Heart right ventricle (tissue), 16 donors: ENCODE results near the gene ZNF385A. TPM values are rescaled to one million over a fixed set of nuclear protein-coding genes. Genes with fewer than 3 reads are reported as not detected.
"Not testable (repeated sequence)": the region's sequence is repeated elsewhere in the genome, so short reads cannot be mapped to it uniquely, and the experiment has no call there.

Experiments
- ATAC-seq, 8 donors: fragments of 200-7000 bp; cut with Tn5 transposase; one replicate each; pipeline ENCODE4 v1.9.1; 2020; ENCODE audit warnings: mild to moderate bottlenecking in 8 of 8, moderate library complexity in 8 of 8, moderate number of reproducible peaks in 1 of 8
- DNase-seq, 2 donors: peaks; one replicate each; pipeline ENCODE4 v3.0.0-alpha.2; 2020
- H3K27ac ChIP-seq, 10 donors: fragments of 200-600 bp; sonication (generic) in 2 of 10; one replicate each; pipeline versions ENCODE4 v1.5.0 to v1.8.0; 2020 to 2022; ENCODE audit warnings: mild to moderate bottlenecking in 3 of 10
- H3K27me3 ChIP-seq, 7 donors: fragments of 200-600 bp; one replicate each; pipeline ENCODE4 v1.8.0; 2021 to 2022; ENCODE audit warnings: mild to moderate bottlenecking in 2 of 7
- H3K36me3 ChIP-seq, 9 donors: fragments of 200-600 bp; sonication (generic) in 1 of 9; one replicate each; pipeline versions ENCODE4 v1.5.0 to v1.8.0; 2020 to 2022; ENCODE audit warnings: mild to moderate bottlenecking in 2 of 9
- H3K4me1 ChIP-seq, 9 donors: fragments of 200-600 bp; sonication (generic) in 1 of 9; one replicate each; pipeline versions ENCODE4 v1.5.0 to v1.8.0; 2020 to 2022; ENCODE audit warnings: mild to moderate bottlenecking in 4 of 9
- H3K4me3 ChIP-seq, 10 donors: fragments of 200-600 bp; sonication (generic) in 2 of 10; one replicate each; pipeline versions ENCODE4 v1.5.0 to v1.8.0; 2020 to 2022; ENCODE audit warnings: mild to moderate bottlenecking in 7 of 10, moderate library complexity in 2 of 10
- H3K9me3 ChIP-seq, 11 donors: fragments of 200-600 bp in 10 of 11; sonication (generic) in 2 of 11; one replicate each; pipeline versions ENCODE4 v1.5.0 to v1.8.0; 2013 to 2022; ENCODE audit warnings: mild to moderate bottlenecking in 2 of 11, control low read depth in 1 of 11, moderate library complexity in 1 of 11
- WGBS, 2 donors: extraction: QIAGEN DNeasy Blood & Tissue Kit; methylation state at CpG; one replicate each; pipeline ENCODE4 v1.1.7; 2013; ENCODE audit warnings: inconsistent platforms in 1 of 2; 5-methylcytosine and 5-hydroxymethylcytosine counted together
- intact Hi-C, 10 donors: fragments of 100-400 bp; cut with DNase I; formaldehyde crosslinking; loops; one replicate each; pipeline versions ENCODE4 v1.11.1 to v1.14.2; 2022
- polyA plus RNA-seq, 2 donors: library from polyadenylated mRNA; stranded (reverse); fragments of 200-250 nt; gene quantifications; one replicate each; pipeline ENCODE4 v1.2.3, GENCODE V29; 2013
- total RNA-seq, 10 donors: library from RNA; stranded (reverse); fragmentation: NEBNext Ultra II Directional in 3 of 10; extraction: Animal tissue kit (Norgen Biotek cat#: 25700) in 3 of 10; gene quantifications; one replicate each; pipeline versions ENCODE4 v1.2.1 to v1.2.4, GENCODE V29; 2021 to 2023
- TF ChIP-seq, protein P1 (sequence below), 9 donors: fragments of 200-600 bp; sonication (generic) in 2 of 9; IDR thresholded peaks; one replicate each; pipeline versions ENCODE4 v1.5.0 to v1.8.0; 2021 to 2022; ENCODE audit warnings: antibody characterized with exemption in 9 of 9, mild to moderate bottlenecking in 5 of 9, moderate library complexity in 1 of 9
- donor health status: Arrhythmogenic right ventricular cardiomyopathy.
- donor health status: ischemic (EF 13 %, LVEDD 7.1; RV severe dilation, severe dysfunction).
- donor health status: healthy with polysubstance abuse.
- donor health status: DM: no; HTN: yes; CAD: no.
- donor health status: DM: no; HTN: no; CAD: no.
- donor health status: ischemic (EF 25% LVEDD 6.9; RV normal size, moderate dysfunction).
- donor health status: ischemic (EF 25% LVEDD 5.7; RV mildly dilated, moderate dysfunction).
- donor health status: healthy.
- donor health status: DM: yes; HTN: yes; CAD: no.
- donor health status: Ischemic cardiomyopathy.
- donor health status: ischemic (EF 35%, LVEDD 5.7; RV mildly dilated, moderate dysfunction).
- donor health status: nonischemic (EF 11% LVEDD 7.7; RV severe dilation, severe dysfunction).
- donor health status: DM: yes; HTN: yes; CAD: no.
- donor health status: PGD.
- donor health status: ischemic (EF 29% LVEDD 5.4; RV normal size, mild dysfunction).
- donor health status: nonischemic (EF 23%, LVEDD 6.1; RV moderate dilation, normal function).

ZNF385A gene
- total and polyA plus RNA-seq, 12 donors: 3.8 to 19.1 (median 5.8) TPM

- peaks cover 3 to 70% (median 54%) of the 10 kb centered on the region in 9 donors for H3K4me1 ChIP-seq
- intact Hi-C loops: no loop called here
Measured at GRCh38 chr12:54330442-54330841, 54.1 kb downstream of the ZNF385A start.

DNA sequence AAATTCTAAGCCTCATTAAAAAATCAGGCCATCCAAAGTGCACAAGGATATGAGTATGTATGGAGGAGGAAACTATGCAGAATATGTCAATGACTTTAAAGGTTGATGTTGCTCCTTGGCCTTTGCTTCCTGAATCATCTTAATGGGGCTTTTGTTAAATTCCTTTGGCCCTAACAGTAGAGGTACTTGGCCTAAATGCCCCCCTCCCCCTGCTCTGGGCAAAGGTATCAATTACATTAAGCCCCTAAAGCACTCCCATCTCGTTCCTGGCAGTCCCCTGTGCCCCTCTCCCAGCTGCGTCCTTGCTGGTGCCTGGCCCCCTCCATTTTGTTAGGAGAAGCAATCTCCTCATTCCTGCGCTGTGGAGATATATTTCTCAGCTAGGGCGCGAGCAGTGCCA lies 54.8 kb downstream of the ZNF385A start:
- Histone ChIP-seq H3K9me3 (no peaks in the 10 kb centered on the region), H3K36me3 (peaks cover 0 to 38% (median 0%) of the 10 kb centered on the region in 9 donors), H3K27ac (no peak overlapping the region), H3K4me1 (peaks cover 3 to 68% (median 55%) of the 10 kb centered on the region in 9 donors), H3K4me3 (no peak overlapping the region), H3K27me3 (no peaks in the 10 kb centered on the region)
- WGBS, 2 donors: 64 to 72% methylated on average over 5 of the region's 5 CpGs
- DNase-seq: no peak
- intact Hi-C loops: loop anchor here in 5 of 10 donors (5.0 to 10.0 kb wide), 5 partner anchors 33 to 115 kb away; partner anchors contain the start of gene GPR84 (in 1 of the 5)
- ATAC-seq: no peak
- TF ChIP-seq, protein P1, sequence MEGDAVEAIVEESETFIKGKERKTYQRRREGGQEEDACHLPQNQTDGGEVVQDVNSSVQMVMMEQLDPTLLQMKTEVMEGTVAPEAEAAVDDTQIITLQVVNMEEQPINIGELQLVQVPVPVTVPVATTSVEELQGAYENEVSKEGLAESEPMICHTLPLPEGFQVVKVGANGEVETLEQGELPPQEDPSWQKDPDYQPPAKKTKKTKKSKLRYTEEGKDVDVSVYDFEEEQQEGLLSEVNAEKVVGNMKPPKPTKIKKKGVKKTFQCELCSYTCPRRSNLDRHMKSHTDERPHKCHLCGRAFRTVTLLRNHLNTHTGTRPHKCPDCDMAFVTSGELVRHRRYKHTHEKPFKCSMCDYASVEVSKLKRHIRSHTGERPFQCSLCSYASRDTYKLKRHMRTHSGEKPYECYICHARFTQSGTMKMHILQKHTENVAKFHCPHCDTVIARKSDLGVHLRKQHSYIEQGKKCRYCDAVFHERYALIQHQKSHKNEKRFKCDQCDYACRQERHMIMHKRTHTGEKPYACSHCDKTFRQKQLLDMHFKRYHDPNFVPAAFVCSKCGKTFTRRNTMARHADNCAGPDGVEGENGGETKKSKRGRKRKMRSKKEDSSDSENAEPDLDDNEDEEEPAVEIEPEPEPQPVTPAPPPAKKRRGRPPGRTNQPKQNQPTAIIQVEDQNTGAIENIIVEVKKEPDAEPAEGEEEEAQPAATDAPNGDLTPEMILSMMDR (IDR thresholded peaks at IDR 0.05): no peak

More at GRCh38 chr12:54330442-54330841, 54.1 kb downstream of the ZNF385A start:
- no peak for ATAC-seq
- TF ChIP-seq, protein P1 (IDR thresholded peaks at IDR 0.05): no peak
- Histone ChIP-seq H3K4me3 (no peak overlapping the region), H3K27ac (peak overlapping the region in 1 of 10 donors; percentile 3), H3K36me3 (peaks cover 0 to 39% (median 0%) of the 10 kb centered on the region in 9 donors), H3K27me3 (no peaks in the 10 kb centered on the region), H3K9me3 (no peaks in the 10 kb centered on the region)
- DNase-seq: no peak
- WGBS, 2 donors: 63 to 71% methylated on average over 3 of the region's 3 CpGs

DNA sequence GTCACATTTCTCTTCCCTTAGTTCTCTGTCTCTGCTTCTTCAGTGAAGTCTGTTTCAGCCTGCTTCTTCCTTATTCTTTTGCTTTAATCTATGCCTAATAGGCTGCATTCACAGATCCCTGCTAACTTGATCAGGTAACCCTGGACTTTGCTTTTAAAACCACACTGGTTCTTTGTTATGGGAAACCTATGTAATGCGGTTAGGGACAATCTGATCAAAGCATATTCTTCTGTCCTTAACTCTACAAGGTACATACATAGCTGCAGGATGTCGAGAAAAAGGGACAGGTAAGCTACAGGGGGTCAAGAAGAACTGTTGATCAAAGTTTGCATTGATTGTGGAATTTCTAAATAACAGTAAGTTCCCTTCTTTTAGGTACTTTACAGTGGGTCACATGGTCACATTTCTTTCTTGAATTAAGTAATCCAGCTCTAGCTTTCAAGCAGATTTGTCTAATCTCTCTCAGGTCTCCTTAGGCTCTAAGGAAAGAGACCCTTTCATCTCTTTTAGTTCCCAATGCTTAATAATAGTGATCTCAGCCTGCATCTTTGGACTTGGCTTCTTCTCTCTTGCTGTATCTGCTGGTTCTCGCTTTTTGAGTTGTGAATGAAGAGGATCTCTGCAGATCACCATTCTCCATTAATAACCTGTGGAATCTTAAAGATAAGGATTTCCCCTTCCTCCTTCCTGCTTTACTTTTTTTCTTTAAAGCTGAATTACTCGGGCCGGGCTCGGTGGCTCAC lies 55.8 kb downstream of the ZNF385A start:
- H3K4me1 ChIP-seq: peaks cover 3 to 77% (median 55%) of the 10 kb centered on the region in 9 donors
- no peaks in the 10 kb centered on the region for H3K9me3 ChIP-seq
- H3K27ac ChIP-seq: peak overlapping the region in 1 of 10 donors; percentile 11
- TF ChIP-seq, protein P1 (IDR thresholded peaks at IDR 0.05): no peak
- no peak overlapping the region for H3K4me3 ChIP-seq
- H3K27me3 ChIP-seq: no peaks in the 10 kb centered on the region
- DNase-seq (no peak), ATAC-seq (no peak)
- H3K36me3 ChIP-seq: peaks cover 0 to 28% (median 0%) of the 10 kb centered on the region in 9 donors
- intact Hi-C loops: loop anchor here in 5 of 10 donors (5.0 to 10.0 kb wide), 5 partner anchors 34 to 114 kb away; partner anchors contain the start of gene GPR84 (in 1 of the 5)
- 82 to 83% methylated on average over 6 of the region's 6 CpGs for WGBS, 2 donors

DNA sequence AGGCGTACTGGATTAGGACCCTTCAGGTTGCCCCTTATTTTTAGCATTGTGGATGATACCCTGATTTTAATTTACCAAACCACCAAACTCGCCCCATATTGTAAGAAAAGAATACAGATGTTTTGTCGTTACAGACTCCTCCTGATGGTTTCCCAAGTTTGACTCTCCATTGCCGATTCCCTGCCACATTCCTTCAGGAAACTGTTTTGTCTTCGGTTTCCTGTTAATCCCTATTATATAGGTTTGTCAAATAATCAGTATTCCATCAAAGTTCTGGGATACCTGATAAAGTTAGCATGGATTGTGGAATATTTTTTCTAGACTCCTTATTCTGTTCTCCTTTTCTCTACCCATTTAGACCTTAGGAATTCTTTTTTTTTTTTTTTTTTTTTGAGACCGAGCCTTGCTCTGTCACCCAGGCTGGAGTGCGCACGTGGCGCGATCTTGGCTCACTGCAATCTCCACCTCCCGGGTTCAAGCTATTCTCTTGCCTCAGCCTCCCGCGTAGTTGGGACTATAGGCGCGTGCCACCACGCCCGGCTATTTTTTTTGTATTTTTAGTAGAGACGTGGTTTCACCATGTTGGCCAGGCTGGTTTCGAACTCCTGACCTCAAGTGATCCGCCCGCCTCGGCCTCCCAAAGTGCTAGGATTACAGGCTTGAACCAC lies 59.0 kb downstream of the ZNF385A start:
- WGBS, 2 donors: 42 to 49% methylated on average over 22 of the region's 22 CpGs
- ATAC-seq: not testable (repeated sequence)

More for the DNA sequence above, 59.0 kb downstream of the ZNF385A start:
- Histone ChIP-seq H3K36me3 (peaks cover 0 to 18% (median 0%) of the 10 kb centered on the region in 9 donors), H3K27ac (peak overlapping the region; percentile 56 to 95 (median 83)), H3K4me3 (peak overlapping the region; percentile 70 to 90 (median 81)), H3K4me1 (peaks cover 3 to 56% (median 46%) of the 10 kb centered on the region in 9 donors)
- intact Hi-C loops: loop anchor here in 5 of 10 donors (2.0 to 10.0 kb wide), 6 partner anchors 33 to 111 kb away; partner anchors contain the start of genes CBX5 (in 2 of the 5), HNRNPA1 (in 2 of the 5) and GPR84 (in 1 of the 5)
- H3K9me3 ChIP-seq, H3K27me3 ChIP-seq, DNase-seq: not testable (repeated sequence)
